B cell (primary cell): Measurements from ENCODE around the gene TTC4. TPM values are rescaled to one million over a fixed set of nuclear protein-coding genes. Genes with fewer than 3 reads are reported as not detected.

ENCODE experiments used
- ATAC-seq: fragments of 200-7000 bp; cut with Tn5 transposase; one replicate; pipeline ENCODE4 v1.10.0; 2021; ENCODE audit warnings: low read depth, mild to moderate bottlenecking, moderate number of reproducible peaks, moderate library complexity
- CTCF ChIA-PET: fragments of 350-600 bp; sonication (Branson Sonifier 250); formaldehyde crosslinking; loops from one replicate; lab custom pipeline; 2021; ENCODE audit warnings: antibody characterized with exemption, inconsistent platforms; lab: Charles Lee
- POLR2A ChIA-PET: fragments of 350-600 bp; sonication (Branson Sonifier 250); formaldehyde crosslinking; loops from one replicate; lab custom pipeline; 2021; ENCODE audit warnings: antibody characterized with exemption; lab: Charles Lee
- DNase-seq: peaks from one replicate; pipeline ENCODE4 v3.0.0; 2013
- H2AFZ ChIP-seq: 2 replicates; pipeline ENCODE4 v1.6.1; 2012; ENCODE audit warnings: mild to moderate bottlenecking, low read depth, low read length; ENCODE audit not compliant: insufficient read depth, poor library complexity, severe bottlenecking
- H3K27ac ChIP-seq, 2 donors: 1 replicate in 1 of 2; 2 replicates in 1 of 2; pipeline ENCODE4 v1.5.1; 2012 to 2013; ENCODE audit warnings: low read length in 2 of 2, mild to moderate bottlenecking in 2 of 2, moderate library complexity in 1 of 2
- H3K27me3 ChIP-seq, 4 experiments: fragments of 200-600 bp in 1 of 4; sonication (generic) in 1 of 4; replicated peaks in 1 of 4; 1 replicate in 2 of 4; 2 replicates in 2 of 4; pipeline versions ENCODE4 v1.6.1 to v1.7.0; 2013 to 2016; ENCODE audit warnings: low read length in 3 of 4, mild to moderate bottlenecking in 2 of 4, mixed read lengths in 1 of 4, moderate library complexity in 1 of 4; ENCODE audit not compliant: insufficient read depth in 4 of 4, control insufficient read depth in 3 of 4; ENCODE audit errors: control extremely low read depth in 1 of 4
- H3K36me3 ChIP-seq, 2 experiments: replicated peaks in 1 of 2; 1 replicate in 1 of 2; 2 replicates in 1 of 2; pipeline versions ENCODE4 v1.6.1 to v1.7.1; 2013; ENCODE audit warnings: low read length in 1 of 2; ENCODE audit not compliant: insufficient read depth in 2 of 2, control insufficient read depth in 1 of 2; ENCODE audit errors: control extremely low read depth in 1 of 2, extremely low read depth in 1 of 2
- H3K4me1 ChIP-seq, 2 donors: fragments of 200-600 bp in 1 of 2; sonication (generic) in 1 of 2; 1 replicate in 1 of 2; 2 replicates in 1 of 2; pipeline versions ENCODE4 v1.5.1 to v1.6.1; 2013 to 2017; ENCODE audit warnings: low read length in 2 of 2; ENCODE audit not compliant: control insufficient read depth in 2 of 2, insufficient read depth in 2 of 2
- H3K4me2 ChIP-seq: replicated peaks from 2 replicates; pipeline ENCODE3; 2012; ENCODE audit warnings: mild to moderate bottlenecking, low read depth, low read length; ENCODE audit not compliant: poor library complexity, severe bottlenecking
- H3K4me3 ChIP-seq, 5 experiments: fragments of 200-600 bp in 1 of 5; sonication (generic) in 1 of 5; 1 replicate in 3 of 5; 2 replicates in 2 of 5; pipeline versions ENCODE4 v1.5.1 to v1.7.0; 2011 to 2016; ENCODE audit warnings: low read length in 4 of 5, mild to moderate bottlenecking in 4 of 5, low read depth in 2 of 5, control low read depth in 1 of 5, moderate library complexity in 1 of 5; ENCODE audit not compliant: insufficient read depth in 1 of 5; ENCODE audit errors: control extremely low read depth in 1 of 5, extremely low read depth in 1 of 5
- H3K79me2 ChIP-seq: fragments of 200-600 bp; sonication (generic); one replicate; pipeline ENCODE4 v1.6.0; 2016; ENCODE audit warnings: low read length; ENCODE audit not compliant: control insufficient read depth, insufficient read depth
- H3K9ac ChIP-seq: fragments of 200-600 bp; sonication (generic); 2 replicates; pipeline ENCODE4 v1.6.1; 2017; ENCODE audit warnings: mild to moderate bottlenecking, low read length, moderate library complexity
- H3K9me3 ChIP-seq, 3 donors: one replicate each; pipeline versions ENCODE4 v1.6.1 to v1.7.1; 2013; ENCODE audit warnings: low read length in 2 of 3; ENCODE audit not compliant: control insufficient read depth in 2 of 3, insufficient read depth in 1 of 3; ENCODE audit errors: control extremely low read depth in 1 of 3
- H4K20me1 ChIP-seq: 2 replicates; pipeline ENCODE4 v1.6.0; 2012; ENCODE audit warnings: mild to moderate bottlenecking, low read length; ENCODE audit not compliant: insufficient read depth, control insufficient read depth, poor library complexity, severe bottlenecking
- H3K27ac Mint-ChIP-seq: one replicate; pipeline ENCODE4 v1.8.0; 2021; ENCODE audit warnings: mixed read lengths
- H3K27me3 Mint-ChIP-seq: one replicate; pipeline ENCODE4 v1.8.0; 2021; ENCODE audit warnings: mixed read lengths
- H3K4me1 Mint-ChIP-seq: one replicate; pipeline ENCODE4 v1.8.0; 2021; ENCODE audit warnings: mixed read lengths
- H3K4me3 Mint-ChIP-seq: one replicate; pipeline ENCODE4 v1.8.0; 2021; ENCODE audit warnings: mixed read lengths
- H3K9me3 Mint-ChIP-seq: one replicate; pipeline ENCODE4 v1.8.0; 2022; ENCODE audit warnings: mixed read lengths; ENCODE audit not compliant: insufficient read depth
- CTCF ChIP-seq: fragments of 200-600 bp; IDR thresholded peaks from one replicate; pipeline ENCODE4 v1.8.0; 2022; ENCODE audit warnings: antibody characterized with exemption, mild to moderate bottlenecking
- EZH2 ChIP-seq: IDR thresholded peaks from 2 replicates; pipeline ENCODE4 v1.6.1; 2012; ENCODE audit warnings: borderline replicate concordance, low read depth, mild to moderate bottlenecking, moderate library complexity, low read length; ENCODE audit not compliant: insufficient read depth, poor library complexity, severe bottlenecking
- WGBS: methylation state at CpG from one replicate; pipeline ENCODE4 v1.1.5; 2013; ENCODE audit warnings: missing lambda C conversion rate; ENCODE audit not compliant: insufficient coverage; 5-methylcytosine and 5-hydroxymethylcytosine counted together
- intact Hi-C: fragments of 100-400 bp; cut with micrococcal nuclease; formaldehyde crosslinking; loops from one replicate; pipeline ENCODE4 v1.10.0; 2022
- polyA plus RNA-seq: library from polyadenylated mRNA; depleted of rRNA; stranded (reverse); fragments of >200 nt; gene quantifications from 2 replicates; pipeline ENCODE4 v1.2.3, GENCODE V29; 2012
- total RNA-seq, 2 donors: library from RNA; stranded (reverse); fragments of 120-200 nt in 1 of 2; gene quantifications; 1 replicate in 1 of 2; 2 replicates in 1 of 2; pipeline versions ENCODE4 v1.2.3 to v1.2.4, GENCODE V29; 2013 to 2022

TTC4 gene
- total and polyA plus RNA-seq, 2 donors (not counting 1 experiment from before 2014, with no cell fraction given): 9.9 to 23.9 TPM

DNA sequence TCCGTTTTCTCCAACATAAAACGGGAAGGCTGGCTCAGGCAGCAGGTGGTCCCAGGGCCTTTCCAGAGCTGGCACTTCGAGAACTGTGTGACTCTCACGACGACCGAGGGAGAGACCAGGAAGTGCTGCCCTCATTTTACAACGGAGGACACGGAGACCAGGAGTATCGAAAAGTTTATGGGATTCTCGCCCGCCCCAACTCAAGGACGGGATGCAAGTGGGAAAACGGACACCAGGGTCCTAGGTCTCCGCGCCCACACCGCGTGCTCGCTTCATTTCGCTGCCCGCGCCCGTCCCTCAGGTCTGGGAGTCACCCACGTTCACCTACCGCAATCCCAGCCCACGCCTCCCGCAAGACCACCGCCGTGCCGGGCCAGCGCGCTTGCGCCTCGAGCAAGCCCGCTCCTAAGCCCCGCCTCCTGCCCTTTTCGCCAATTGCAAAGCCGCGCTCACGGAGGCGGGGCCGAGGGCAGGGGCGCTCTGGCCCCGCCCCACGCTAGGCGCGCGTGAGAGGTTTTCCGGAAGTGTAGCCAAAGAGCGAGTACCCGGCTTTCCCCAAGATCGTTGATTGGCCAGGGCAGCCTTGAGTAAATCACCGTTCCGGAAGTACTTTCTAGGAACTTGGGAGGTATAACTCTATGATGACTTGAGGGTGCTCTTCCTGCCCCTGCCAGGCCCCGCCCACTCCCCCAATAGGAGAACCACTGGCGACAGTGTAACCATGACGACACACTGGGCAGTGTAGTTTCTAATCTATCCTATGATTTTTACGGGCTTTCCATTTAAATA lies 48.7 kb downstream of the TTC4 start, which contains the start of gene PARS2:
Gene PARS2, minus strand, starts transcription at position 391 of the 789 bp plus-strand sequence. CDS start 5,362 bp downstream, outside the sequence.
- Mint-ChIP-seq H3K9me3 (no peaks in the 10 kb centered on the region), H3K4me3 (peak within 1 kb of the TSS; percentile 96), H3K27ac (peak within 1 kb of the TSS; percentile 92), H3K27me3 (no peaks in the 10 kb centered on the region), H3K4me1 (peaks cover 20% of the 10 kb centered on the region)
- ATAC-seq: peak; percentile 92
- Histone ChIP-seq H3K27ac (peak within 1 kb of the TSS; percentile 47 to 81), H2AFZ (peak within 1 kb of the TSS; percentile 91), H3K27me3 (no peaks in the 10 kb centered on the region), H3K79me2 (peaks cover 10% of the 10 kb centered on the region), H3K4me2 (peak within 1 kb of the TSS; percentile 89), H3K9ac (peak within 1 kb of the TSS; percentile 82), H3K4me3 (peak within 1 kb of the TSS; percentile 75 to 96 (median 91)), H3K9me3 (no peaks in the 10 kb centered on the region), H3K4me1 (peaks cover 8 to 10% of the 10 kb centered on the region in 2 donors), H4K20me1 (no peaks in the 10 kb centered on the region), H3K36me3 (no peaks in the 10 kb centered on the region)
- under 1% methylated on average over 53 of the region's 57 CpGs for WGBS
- TF ChIP-seq CTCF: no peak
- no peak for TF ChIP-seq EZH2
- intact Hi-C loops: loop anchor here (1.0 to 5.0 kb wide), 6 partner anchors 37 to 877 kb away; partner anchors contain the start of genes DHCR24, SSBP3, TTC22 and TTC4
- ChIA-PET POLR2A (interaction anchor here (1.7 kb wide), 1 partner anchor 37 kb away, joined by 9 read pairs; the partner anchor contains the start of gene TTC22), CTCF (interaction anchor here (4.4 kb wide), 1 partner anchor 37 kb away, joined by 20 read pairs; the partner anchor contains the start of gene TTC22)
- DNase-seq: peak; percentile 99
